Astrocyte (in vitro differentiated cells and primary cell): ENCODE results near the gene TAMALIN.

Source experiments
- CTCF ChIP-seq: IDR thresholded peaks from 2 replicates; pipeline ENCODE4 v1.5.1; 2011; ENCODE audit warnings: low read depth, mild to moderate bottlenecking, inconsistent platforms, low read length, moderate library complexity; ENCODE audit not compliant: insufficient read depth
- EZH2 ChIP-seq: IDR thresholded peaks from 2 replicates; pipeline ENCODE4 v1.6.1; 2012; ENCODE audit warnings: mild to moderate bottlenecking, low read length, inconsistent platforms; ENCODE audit not compliant: insufficient read depth

- TF ChIP-seq CTCF (no peak), EZH2 (no peak)
Measured at GRCh38 chr12:52003016-52003550, 3.7 kb upstream of the TAMALIN start.
